ENCODE results near the gene IDH3A.

Gene IDH3A

GRCh38 chr15:78149068-78149804 is at the start of gene IDH3A:
IDH3A (plus strand) TSS chr15:78149362; CDS start chr15:78149404, 42 bp downstream.
- peak; percentile 100 for DNase-seq

- no peak for DNase-seq
Measured at GRCh38 chr15:78100886-78101285, 48.3 kb upstream of the IDH3A start.

DNA sequence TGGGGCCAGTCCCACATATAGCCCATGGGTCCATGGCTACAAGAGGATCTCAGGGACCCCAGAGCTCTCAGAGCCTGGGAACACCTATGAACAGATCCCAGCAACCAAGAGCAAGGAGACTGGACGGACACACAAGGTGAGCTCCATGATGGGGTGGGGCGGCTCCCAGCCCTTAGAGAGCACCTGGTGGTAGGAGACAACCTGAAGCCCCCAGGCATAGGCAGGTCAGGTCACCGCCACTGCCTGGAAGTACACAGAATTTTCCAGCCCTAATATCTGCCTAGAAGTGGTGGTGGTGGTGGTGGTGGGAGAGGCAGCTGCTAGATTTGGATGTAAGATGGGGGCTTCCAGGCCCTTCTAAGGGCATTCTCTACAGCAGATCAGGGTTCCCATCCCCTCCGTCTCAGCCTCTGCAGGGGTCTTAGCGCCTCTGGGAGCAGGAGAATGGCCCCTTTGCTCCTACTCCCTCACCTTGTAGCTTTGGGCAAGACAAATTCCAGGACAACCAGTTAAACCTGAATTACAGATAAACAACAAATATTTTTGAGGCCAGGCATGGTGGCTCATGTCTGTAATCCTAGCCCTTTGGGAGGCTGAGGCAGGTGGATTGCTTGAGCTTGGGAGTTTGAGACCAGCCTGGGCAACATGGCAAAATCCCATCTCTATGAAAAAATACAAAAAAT is 47.6 kb upstream of the IDH3A start:
- no peak for DNase-seq

DNA sequence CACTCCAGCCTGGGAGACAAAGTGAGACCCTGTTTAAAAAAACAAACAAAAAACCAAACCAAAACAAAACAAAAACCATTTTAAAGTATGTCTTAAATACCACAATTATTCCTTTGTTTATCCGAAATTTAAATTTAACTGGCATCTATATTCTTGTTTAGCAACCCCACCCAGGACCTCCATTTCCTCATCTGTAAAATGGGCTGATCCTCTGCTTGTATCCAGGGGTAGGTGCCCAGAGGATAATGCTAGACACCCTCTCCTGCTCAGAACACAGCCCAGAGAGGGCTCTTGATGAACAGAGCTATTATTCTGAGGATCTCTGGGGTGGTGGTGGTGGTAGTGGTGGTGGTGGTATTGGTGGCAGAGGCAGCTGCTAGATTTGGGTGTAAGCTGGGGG is 47.0 kb upstream of the IDH3A start:
- peak; percentile 10 for DNase-seq

DNA sequence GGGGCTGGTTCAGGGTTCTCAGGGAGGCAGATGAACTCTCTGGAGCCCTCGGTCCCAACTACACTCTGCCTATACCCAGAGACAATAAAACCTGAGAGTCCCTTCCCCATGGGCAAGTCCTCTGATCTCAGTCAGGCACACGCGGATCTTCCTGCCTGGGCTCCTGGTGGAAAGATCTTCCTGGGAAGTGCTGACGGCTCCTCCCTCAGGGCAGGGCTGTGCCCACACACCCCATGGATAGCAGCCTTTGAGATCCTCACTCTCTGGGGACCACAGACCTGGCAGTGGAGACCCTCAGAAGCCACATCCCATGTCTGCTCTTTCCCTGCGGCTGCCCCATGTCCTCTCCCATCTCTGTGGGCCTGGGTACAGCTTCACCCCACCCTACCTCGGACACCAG is 46.4 kb upstream of the IDH3A start:
- peak; percentile 35 for DNase-seq

DNA sequence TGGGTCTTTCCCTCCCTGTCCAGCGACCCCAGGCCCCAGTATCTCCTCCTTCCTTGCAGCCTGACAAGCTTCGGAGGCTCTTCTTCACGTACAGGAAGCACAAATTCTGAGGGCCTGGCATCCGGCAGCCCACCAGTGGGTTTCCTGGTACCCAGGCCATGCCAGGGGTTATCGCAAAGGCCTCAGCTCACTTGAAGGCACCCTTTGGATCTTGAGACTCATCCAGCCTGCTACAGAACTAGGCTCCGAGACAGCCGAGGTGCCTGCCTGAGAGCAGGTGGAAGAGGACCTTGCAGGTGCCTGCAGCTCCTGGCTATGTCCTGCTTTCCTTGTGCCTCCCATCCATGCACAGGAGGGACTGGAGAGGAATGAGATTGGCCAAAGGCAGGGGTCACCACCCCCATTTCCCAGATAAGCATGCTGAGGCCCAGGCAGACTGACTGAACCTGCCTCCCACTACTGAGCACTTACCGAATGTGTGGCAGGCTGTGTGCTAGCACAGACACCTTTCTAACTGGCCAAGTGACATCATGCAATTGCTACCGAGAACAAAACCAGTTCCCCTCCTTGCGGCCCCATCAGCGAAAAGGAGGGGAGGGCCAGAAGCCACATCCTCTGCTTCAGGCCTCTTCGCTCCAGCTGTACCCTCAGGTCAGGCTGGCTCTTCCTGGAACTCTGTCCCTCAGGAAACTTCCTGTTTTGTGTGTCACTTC is 45.6 kb upstream of the IDH3A start:
- no peak for DNase-seq

DNA sequence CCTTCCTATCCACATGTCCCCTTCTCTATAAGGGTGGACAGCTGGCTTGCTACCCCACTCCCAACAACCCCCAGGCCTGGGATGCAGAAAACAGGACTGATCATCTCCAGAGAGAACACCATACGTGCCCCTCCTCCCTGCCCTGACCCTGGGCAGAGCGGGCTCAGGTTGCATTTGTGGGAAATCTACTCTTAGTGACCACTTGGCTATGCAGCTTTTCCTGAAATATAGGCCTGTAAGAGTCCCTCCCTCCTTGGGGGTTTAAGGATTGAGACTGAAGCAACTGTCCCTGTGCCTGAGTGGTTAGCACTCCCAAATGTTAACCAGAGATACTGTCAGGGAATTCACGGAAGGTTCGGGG is 45.1 kb upstream of the IDH3A start:
- DNase-seq = peak; percentile 42

GRCh38 chr15:78104566-78105475 is 44.3 kb upstream of the IDH3A start:
- peak; percentile 22 for DNase-seq

DNA sequence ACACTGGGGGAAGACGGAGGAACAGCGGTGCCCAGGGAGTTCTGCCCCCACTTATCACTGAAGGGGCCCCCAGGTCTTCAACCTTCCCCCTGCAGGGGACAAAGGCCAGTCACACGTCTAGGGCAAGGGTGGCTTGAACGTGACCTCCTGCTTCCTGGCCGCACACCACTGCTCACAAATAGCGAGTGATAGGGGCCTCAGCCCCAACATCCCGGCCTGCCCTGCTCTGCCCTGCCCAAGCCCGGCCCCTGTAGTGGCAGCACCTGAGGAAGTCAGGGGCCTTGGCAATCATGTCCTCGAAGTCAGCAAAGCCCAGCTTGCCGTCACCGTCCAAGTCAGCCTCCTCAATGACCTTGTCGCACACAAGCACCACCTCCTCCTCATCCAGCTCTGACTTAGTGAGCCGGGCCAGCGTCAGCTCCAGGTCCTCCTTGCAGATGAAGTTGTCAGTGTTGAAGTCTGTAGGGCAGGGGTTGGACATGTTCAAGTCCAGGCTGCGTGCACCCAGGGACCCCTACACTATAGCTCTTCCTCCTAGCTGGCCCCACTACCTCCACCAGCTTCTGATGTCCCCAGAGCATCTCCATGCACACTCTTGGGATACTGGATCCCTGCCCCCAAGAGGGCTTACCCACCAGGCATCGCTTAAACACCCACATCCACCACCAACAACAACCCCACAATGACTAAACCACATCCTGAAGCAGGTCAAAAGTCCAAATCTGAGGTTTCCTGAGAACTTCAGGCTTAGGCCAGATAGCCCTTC is 43.5 kb upstream of the IDH3A start:
- peak; percentile 17 for DNase-seq

GRCh38 chr15:78107471-78107870 is 41.7 kb upstream of the IDH3A start:
- DNase-seq = no peak

GRCh38 chr15:78108300-78109084 is 40.7 kb upstream of the IDH3A start:
- DNase-seq = peak; percentile 88

DNA sequence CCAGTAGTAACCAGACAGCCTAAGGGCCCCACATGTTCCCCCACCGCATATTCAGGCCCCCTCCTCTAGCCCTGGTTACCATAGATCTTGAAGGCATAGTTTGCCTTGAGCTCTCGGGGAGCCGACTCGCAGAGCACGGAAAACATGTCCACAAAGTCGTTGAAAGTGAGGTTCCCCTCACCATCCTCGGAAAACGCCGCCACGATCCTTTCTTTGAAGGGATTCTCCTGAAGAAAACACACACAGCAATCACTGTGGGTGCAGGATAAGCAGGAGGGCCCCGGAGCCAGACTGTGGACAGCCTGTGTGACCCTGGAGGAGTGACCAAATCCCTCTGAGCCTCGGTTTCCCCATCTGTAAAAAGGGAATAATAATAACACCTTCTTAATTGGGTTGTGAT is 40.0 kb upstream of the IDH3A start:
- DNase-seq = no peak

DNA sequence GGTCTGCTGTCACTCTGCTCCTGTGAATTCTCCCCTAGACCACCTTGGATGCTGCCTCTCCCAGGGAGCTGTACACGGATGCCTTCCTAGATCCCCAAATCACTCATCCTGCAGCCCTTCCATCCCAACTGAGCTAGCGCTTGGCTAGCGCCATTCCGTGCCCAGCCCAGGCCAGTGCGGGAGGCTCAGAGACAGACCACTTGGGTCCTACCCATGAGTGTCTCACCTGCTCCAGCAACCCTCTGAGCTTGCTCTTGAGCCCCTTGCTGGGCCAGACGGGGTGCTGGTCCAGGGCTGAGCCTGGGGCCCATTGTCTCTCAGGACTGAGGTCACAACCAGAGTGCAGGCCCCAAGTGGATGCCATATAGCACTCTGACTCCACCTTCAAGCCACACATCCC is 39.1 kb upstream of the IDH3A start:
- no peak for DNase-seq

GRCh38 chr15:78110916-78111475 is 38.2 kb upstream of the IDH3A start:
- no peak for DNase-seq

GRCh38 chr15:78111788-78112187 is 37.4 kb upstream of the IDH3A start:
- DNase-seq = no peak

DNA sequence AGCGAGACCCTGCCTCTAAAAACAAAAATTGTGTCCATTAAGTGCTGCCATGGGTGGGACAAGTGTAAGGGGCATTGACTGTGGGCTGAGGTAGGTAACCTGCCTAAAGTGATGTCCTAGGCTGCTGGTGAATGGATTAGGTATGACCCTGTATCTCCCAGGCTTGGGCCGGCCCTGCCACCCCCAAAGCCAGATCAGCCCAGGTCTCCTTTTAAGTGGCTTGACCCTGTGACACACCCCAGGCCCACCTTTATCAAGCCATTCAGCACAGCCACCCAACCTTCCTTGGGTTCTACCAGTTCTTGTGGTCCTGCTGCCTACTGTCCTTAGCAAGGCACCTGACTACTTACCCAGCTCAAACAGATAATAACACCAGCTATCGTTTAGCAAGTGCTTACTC is 36.6 kb upstream of the IDH3A start:
- no peak for DNase-seq

DNA sequence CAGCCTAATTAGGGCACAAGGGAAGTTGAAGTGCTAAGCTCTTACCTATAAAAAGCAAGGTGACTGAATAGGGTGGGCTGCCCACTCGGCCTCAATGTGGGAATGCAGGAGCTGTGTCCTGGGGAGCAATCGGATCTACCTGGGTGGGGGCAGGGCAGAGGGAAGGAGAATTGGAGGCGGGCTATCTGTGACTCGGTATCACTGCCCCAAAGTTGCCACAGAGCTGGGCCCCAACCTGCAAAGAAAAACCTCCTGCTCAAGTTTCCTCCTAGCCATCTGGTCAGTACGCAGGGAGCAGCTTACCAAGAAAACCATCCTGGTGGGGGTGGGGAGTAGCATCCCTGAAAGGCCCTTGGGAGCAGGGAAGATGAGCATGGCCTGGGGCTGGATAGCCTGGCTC is 28.6 kb upstream of the IDH3A start:
- DNase-seq = no peak

DNA sequence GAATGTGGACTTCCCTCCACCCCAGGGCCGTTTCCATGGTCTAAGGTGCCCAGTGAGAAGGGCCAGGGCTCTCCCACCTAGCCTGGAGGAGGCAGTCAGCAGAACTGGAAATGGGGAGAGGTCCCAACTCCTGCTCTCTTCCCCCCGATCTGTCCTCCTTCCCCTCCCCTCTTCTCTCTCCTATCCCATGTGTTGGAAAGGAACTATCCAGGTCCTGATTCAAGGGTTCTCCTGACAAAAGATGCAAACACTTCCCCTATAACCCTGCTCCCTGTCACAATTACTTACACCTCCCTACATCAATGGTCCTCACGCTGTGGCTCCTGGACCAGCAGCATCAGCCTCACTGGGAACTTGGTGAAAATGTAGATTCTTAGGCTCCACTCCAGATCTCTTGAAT is 23.9 kb upstream of the IDH3A start:
- no peak for DNase-seq

DNA sequence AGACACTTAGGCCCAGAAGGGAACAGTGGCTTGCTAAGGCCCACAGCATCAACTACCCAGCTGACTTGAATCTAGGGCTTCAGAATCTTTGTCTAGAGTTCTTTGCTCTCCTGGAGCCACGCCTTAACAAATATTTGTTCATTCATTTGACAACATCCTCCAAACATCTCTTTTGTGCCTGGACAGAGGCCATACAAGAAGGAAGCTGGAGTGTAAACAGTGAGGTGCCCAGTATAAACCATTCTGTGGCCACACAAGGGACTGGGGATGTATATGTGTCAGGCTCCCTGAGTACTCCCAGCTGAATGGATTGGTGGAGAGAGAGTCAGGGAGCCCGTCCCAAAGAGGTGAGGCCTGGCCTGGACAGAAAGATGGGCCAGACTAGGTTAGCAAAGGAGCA is 21.3 kb upstream of the IDH3A start:
- no peak for DNase-seq

DNA sequence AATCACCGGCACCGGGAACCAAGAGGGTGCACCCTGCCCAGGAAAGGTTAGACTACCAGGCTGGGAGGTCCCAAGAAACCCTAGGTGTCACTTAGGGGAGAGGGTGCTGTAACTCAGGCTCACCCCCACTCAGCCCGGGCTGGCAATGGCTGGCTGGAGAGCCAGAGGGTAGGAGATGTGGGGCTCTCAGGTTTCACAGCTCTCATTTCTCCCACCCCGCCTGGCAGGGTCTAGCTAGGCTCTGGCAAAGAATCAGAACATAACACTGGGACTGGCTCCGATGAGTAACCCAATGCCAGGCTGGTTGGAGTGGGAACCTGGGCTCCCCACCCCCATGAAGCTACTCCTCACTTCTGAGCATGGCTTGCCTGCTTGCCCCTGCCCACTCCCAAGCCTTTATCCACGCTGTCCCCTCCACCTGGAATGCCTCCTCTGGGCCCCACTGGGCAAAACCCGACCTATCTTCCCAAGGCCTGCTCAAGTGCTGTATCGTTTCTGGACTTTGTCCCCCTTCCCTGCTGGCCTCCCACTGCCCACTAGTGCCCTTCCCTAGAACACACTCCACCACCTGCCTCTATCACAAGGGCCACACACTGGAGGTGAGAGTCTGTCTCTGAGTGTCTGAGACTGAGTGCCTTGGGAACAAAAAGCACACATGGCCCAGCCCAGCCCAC is 19.9 kb upstream of the IDH3A start:
- no peak for DNase-seq

Measured in right forelimb (tissue), 1 donor.